A549 (cell line): ENCODE results near the gene HAND1. TPM values are rescaled to one million over a fixed set of nuclear protein-coding genes. Genes with fewer than 3 reads are reported as not detected.

Experiments
- ATAC-seq, 2 experiments: fragments of 200-7000 bp in 1 of 2; fragments of >200 bp in 1 of 2; cut with Nextera tagmentation in 1 of 2; cut with Tn5 transposase in 1 of 2; 3 replicates each; pipeline versions ENCODE4 v1.8.0 to v1.9.1; 2018 to 2020; ENCODE audit warnings: mild to moderate bottlenecking in 1 of 2, moderate library complexity in 1 of 2
- CTCF ChIA-PET: fragments of 300-600 bp; sonication (Branson Sonifier 250); formaldehyde crosslinking; extraction: SDS; loops from one replicate; lab custom pipeline; 2021; ENCODE audit warnings: antibody characterized with exemption, inconsistent platforms; lab: Yijun Ruan, JAX
- POLR2A ChIA-PET: fragments of 350-600 bp; formaldehyde crosslinking; extraction: SDS; loops from one replicate; lab custom pipeline; 2021; ENCODE audit warnings: antibody characterized with exemption, inconsistent platforms; lab: Yijun Ruan, JAX
- DNase-seq, 2 experiments: peaks; one replicate each; pipeline versions ENCODE4 v3.0.0 to v3.0.0-alpha.2; 2011 to 2016; ENCODE audit warnings: low read depth in 1 of 2, low spot score in 1 of 2
- FAIRE-seq: peaks from 2 replicates; lab custom pipeline; 2011; peaks lifted over from hg19 to GRCh38; lab: Jason Lieb, UNC
- H3K27ac ChIP-seq, 2 experiments: fragments of >200 bp; sonication (Bioruptor Twin); formaldehyde crosslinking; 3 replicates each; pipeline ENCODE4 v1.5.1; 2016 to 2017
- H3K4me1 ChIP-seq: fragments of >200 bp; sonication (Bioruptor Twin); formaldehyde crosslinking; 3 replicates; pipeline ENCODE4 v1.6.1; 2016
- H3K4me2 ChIP-seq: fragments of >200 bp; sonication (Bioruptor Twin); formaldehyde crosslinking; 3 replicates; pipeline ENCODE4 v1.6.1; 2016
- H3K4me3 ChIP-seq: fragments of >200 bp; sonication (Bioruptor Twin); formaldehyde crosslinking; 3 replicates; pipeline ENCODE4 v1.5.1; 2016
- H3K9me3 ChIP-seq: fragments of >200 bp; sonication (Bioruptor Twin); formaldehyde crosslinking; 3 replicates; pipeline ENCODE4 v1.6.1; 2016
- BHLHE40 ChIP-seq: IDR thresholded peaks from 2 replicates; pipeline ENCODE4 v1.6.1; 2012; ENCODE audit warnings: low read depth, low read length, inconsistent platforms
- CHD2 ChIP-seq: fragments of 150-350 bp; IDR thresholded peaks from 2 replicates; pipeline ENCODE4 v1.6.1; 2014; ENCODE audit warnings: low read length; ENCODE audit not compliant: partially characterized antibody
- CTCF ChIP-seq: fragments of >200 bp; sonication (Bioruptor Twin); formaldehyde crosslinking; IDR thresholded peaks from 3 replicates; pipeline ENCODE4 v1.5.1; 2016
- E2F6 ChIP-seq: IDR thresholded peaks from 2 replicates; pipeline ENCODE4 v1.6.1; 2012; ENCODE audit warnings: low read depth, borderline replicate concordance
- EHMT2 ChIP-seq: fragments of 200-600 bp; sonication (generic); IDR thresholded peaks from 2 replicates; pipeline ENCODE4 v1.6.1; 2016; ENCODE audit warnings: antibody characterized with exemption, low read depth, mild to moderate bottlenecking, moderate library complexity
- FOSL2 ChIP-seq, 2 experiments: fragments of 450-650 bp in 1 of 2; fragments of >200 bp in 1 of 2; sonication (Bioruptor Twin) in 1 of 2; formaldehyde crosslinking; IDR thresholded peaks; 2 replicates each; pipeline versions ENCODE4 v1.5.0 to v1.6.1; 2016 to 2020; ENCODE audit warnings: mild to moderate bottlenecking in 1 of 2, moderate library complexity in 1 of 2
- KDM1A ChIP-seq: fragments of 200-600 bp; sonication (generic); IDR thresholded peaks from 2 replicates; pipeline ENCODE4 v1.6.1; 2016; ENCODE audit warnings: low read depth, mild to moderate bottlenecking
- NFE2L2 ChIP-seq: fragments of 150-350 bp; conservative IDR thresholded peaks from 2 replicates; pipeline ENCODE4 v1.6.1; 2014; ENCODE audit warnings: low read length
- NPAS2 ChIP-seq: fragments of 250-450 bp; sonication (Bioruptor Pico); IDR thresholded peaks from 2 replicates; pipeline ENCODE4 v1.8.0; 2022; ENCODE audit warnings: mild to moderate bottlenecking, moderate library complexity, borderline replicate concordance
- PBX3 ChIP-seq: IDR thresholded peaks from 2 replicates; pipeline ENCODE4 v1.6.1; 2012
- RAD21 ChIP-seq, 2 experiments: fragments of >200 bp in 1 of 2; sonication (Bioruptor Twin) in 1 of 2; formaldehyde crosslinking in 1 of 2; IDR thresholded peaks in 1 of 2; conservative IDR thresholded peaks in 1 of 2; 2 replicates in 1 of 2; 3 replicates in 1 of 2; pipeline ENCODE4 v1.6.1; 2012 to 2018; ENCODE audit warnings: inconsistent platforms in 1 of 2
- TFCP2L1 ChIP-seq: fragments of 250-450 bp; sonication (Bioruptor Pico); IDR thresholded peaks from 2 replicates; pipeline ENCODE4 v1.5.0; 2021; ENCODE audit warnings: mild to moderate bottlenecking
- WGBS: methylation state at CpG from one replicate; pipeline ENCODE4 v1.1.6; 2017; ENCODE audit errors: missing lambda C conversion rate; 5-methylcytosine and 5-hydroxymethylcytosine counted together
- polyA plus RNA-seq, 4 experiments: library from polyadenylated mRNA; depleted of rRNA in 3 of 4; stranded (reverse); fragments of >200 nt; fragmentation: RNase III in 1 of 4; extraction: RNeasy Plus Mini Kit Qiagen cat#74134 plus additional on column Dnase treatment in 1 of 4; gene quantifications; 2 replicates in 3 of 4; 3 replicates in 1 of 4; pipeline ENCODE4 v1.2.3, GENCODE V29; 2011 to 2017

The HAND1 gene
- polyA plus RNA-seq, 2 of the 4 experiments (the other 2 are of a cell fraction) = 0.04 TPM; not detected in 1

- FAIRE-seq (no peak), ATAC-seq (no peak), DNase-seq (no peak)
- no peak overlapping the region for H3K4me3 ChIP-seq
- WGBS = 59% methylated on average over 2 of the region's 2 CpGs
- ChIA-PET POLR2A (no interaction called here), CTCF (interaction anchor here (0.8 to 10.2 kb wide), 4 partner anchors 8 to 97 kb away, joined by 3 to 65 read pairs (median 7); no protein-coding TSS in a partner anchor)
- no peak overlapping the region for H3K27ac ChIP-seq
- H3K4me2 ChIP-seq = no peak overlapping the region
- H3K9me3 ChIP-seq = no peaks in the 10 kb centered on the region
- no peaks in the 10 kb centered on the region for H3K4me1 ChIP-seq
- no peak for TF ChIP-seq BHLHE40
Observed at GRCh38 chr5:154511984-154512383, 34.0 kb upstream of the HAND1 start.

- ChIA-PET POLR2A (no interaction called here), CTCF (interaction anchor here (1.0 to 10.2 kb wide), 2 partner anchors 10 to 42 kb away, joined by 3 to 65 read pairs; no protein-coding TSS in a partner anchor)
- Histone ChIP-seq H3K4me2 (no peak overlapping the region), H3K4me3 (no peak overlapping the region), H3K4me1 (no peaks in the 10 kb centered on the region), H3K9me3 (no peaks in the 10 kb centered on the region), H3K27ac (no peak overlapping the region)
- no peak for ATAC-seq
- no peak for DNase-seq
- FAIRE-seq = no peak
- TF ChIP-seq EHMT2 (no peak), CHD2 (no peak), FOSL2 (IDR thresholded peaks at IDR 0.05) (no peak), FOSL2 (CRISPR knock-in tag; IDR thresholded peaks at IDR 0.05) (no peak), KDM1A (no peak)
- 59% methylated on average over 4 of the region's 5 CpGs for WGBS
Observed at GRCh38 chr5:154509784-154510555, 31.9 kb upstream of the HAND1 start.

- no peak for ATAC-seq
- DNase-seq = no peak
- no peak overlapping the region for H3K4me2 ChIP-seq
- H3K4me1 ChIP-seq = no peaks in the 10 kb centered on the region
- no peak overlapping the region for H3K4me3 ChIP-seq
- ChIA-PET POLR2A (no interaction called here), CTCF (interaction anchor here (10.2 kb wide), 1 partner anchor 12 kb away, joined by 65 read pairs; no protein-coding TSS in a partner anchor)
- TF ChIP-seq CTCF = no peak
- TF ChIP-seq NFE2L2 = no peak
- no peak for TF ChIP-seq TFCP2L1 (CRISPR knock-in tag)
- no peak for TF ChIP-seq RAD21 (conservative IDR thresholded peaks at IDR 0.05 in 1 of 2, IDR thresholded peaks at IDR 0.05 in 1 of 2)
- no peak for TF ChIP-seq NPAS2 (CRISPR knock-in tag)
- no peaks in the 10 kb centered on the region for H3K9me3 ChIP-seq
- no peak overlapping the region for H3K27ac ChIP-seq
- 74% methylated on average over 2 of the region's 2 CpGs for WGBS
- FAIRE-seq = no peak
Observed at GRCh38 chr5:154508114-154508513, 30.1 kb upstream of the HAND1 start.

- ChIA-PET CTCF (interaction anchor here (0.7 to 10.2 kb wide), 4 partner anchors 12 to 144 kb away, joined by 3 to 65 read pairs (median 3); no protein-coding TSS in a partner anchor), POLR2A (no interaction called here)
- no peak for ATAC-seq
- no peaks in the 10 kb centered on the region for H3K9me3 ChIP-seq
- H3K27ac ChIP-seq = no peak overlapping the region
- DNase-seq = no peak
- 64% methylated on average over 11 of the region's 11 CpGs for WGBS
- no peak overlapping the region for H3K4me3 ChIP-seq
- H3K4me1 ChIP-seq = no peaks in the 10 kb centered on the region
- FAIRE-seq = no peak
- no peak overlapping the region for H3K4me2 ChIP-seq
- no peak for TF ChIP-seq PBX3
- TF ChIP-seq E2F6 = no peak
Observed at GRCh38 chr5:154506716-154507080, 28.7 kb upstream of the HAND1 start.
